HG03354 (cell line): Measurements from ENCODE around the gene DGCR6L.
"Not testable (repeated sequence)": the region's sequence is repeated elsewhere in the genome, so short reads cannot be mapped to it uniquely, and the experiment has no call there.

Experiments used
- ATAC-seq: cut with Tn5 transposase; IDR thresholded peaks from one replicate; pipeline ENCODE4 v1.9.1; 2021; ENCODE audit warnings: mild to moderate bottlenecking; ENCODE audit not compliant: unreplicated experiment, poor library complexity, severe bottlenecking

The DGCR6L gene

GRCh38 chr22:20280163-20280562, 39.7 kb downstream of the DGCR6L start:
- ATAC-seq = not testable (repeated sequence)

GRCh38 chr22:20279662-20280134, 40.2 kb downstream of the DGCR6L start:
- ATAC-seq = no peak

- not testable (repeated sequence) for ATAC-seq
These were observed 41.0 kb downstream of the DGCR6L start for GRCh38 chr22:20278726-20279490.

DNA sequence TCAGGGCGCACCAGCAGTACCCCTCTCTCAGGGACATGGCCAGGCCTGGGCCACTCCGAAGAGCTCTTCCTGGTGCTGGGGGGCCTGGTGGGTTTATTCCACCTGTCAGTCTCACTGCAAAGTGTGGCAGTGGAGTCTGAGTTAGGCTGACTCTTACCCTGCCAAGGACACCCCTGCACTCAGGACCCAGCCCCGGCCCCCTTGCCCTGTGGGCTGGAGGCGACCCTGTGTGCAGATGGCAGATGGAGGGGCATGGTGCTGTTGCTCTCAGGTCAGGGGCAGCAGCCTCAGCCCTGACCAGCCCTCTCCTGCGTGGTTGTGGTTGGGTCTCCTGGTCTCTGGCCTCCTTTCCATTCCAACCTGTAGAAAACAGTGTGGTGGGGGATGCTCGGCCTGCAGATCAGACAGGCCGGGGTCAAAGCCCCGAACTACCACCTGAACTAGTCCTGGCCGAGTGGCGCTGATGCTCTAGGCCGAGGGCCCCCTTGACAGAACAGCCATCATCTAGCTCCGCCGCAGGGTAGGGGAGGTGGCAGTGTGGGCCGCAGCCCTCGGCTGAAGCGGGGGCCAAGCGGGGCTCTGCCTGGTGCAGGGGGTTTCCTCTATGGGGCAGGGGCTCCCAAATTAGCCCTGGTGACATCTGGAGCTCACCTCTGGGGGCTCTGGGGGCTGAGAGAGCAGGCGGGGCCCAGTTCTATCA, 41.8 kb downstream of the DGCR6L start:
- not testable (repeated sequence) for ATAC-seq

DNA sequence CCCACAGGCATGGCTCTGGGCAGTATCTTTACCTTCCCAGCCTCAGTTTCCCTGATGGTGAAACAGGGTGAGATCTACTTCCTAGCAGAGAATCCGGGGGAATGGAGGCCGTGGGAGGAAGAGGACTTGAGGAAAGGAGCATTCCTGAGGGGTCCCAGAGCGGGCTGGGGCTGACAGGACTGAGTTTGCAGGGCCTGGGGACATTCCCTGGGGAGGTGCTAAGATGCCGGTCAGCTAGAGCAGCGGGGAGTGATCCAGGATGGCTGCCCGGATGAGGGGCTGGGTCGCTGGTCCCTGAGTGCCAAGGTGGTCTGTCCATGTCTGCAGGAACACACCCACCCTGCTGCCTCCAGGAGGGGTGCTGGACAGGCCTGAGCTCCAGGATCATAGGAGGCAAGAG, 43.4 kb downstream of the DGCR6L start:
- ATAC-seq = no peak

DNA sequence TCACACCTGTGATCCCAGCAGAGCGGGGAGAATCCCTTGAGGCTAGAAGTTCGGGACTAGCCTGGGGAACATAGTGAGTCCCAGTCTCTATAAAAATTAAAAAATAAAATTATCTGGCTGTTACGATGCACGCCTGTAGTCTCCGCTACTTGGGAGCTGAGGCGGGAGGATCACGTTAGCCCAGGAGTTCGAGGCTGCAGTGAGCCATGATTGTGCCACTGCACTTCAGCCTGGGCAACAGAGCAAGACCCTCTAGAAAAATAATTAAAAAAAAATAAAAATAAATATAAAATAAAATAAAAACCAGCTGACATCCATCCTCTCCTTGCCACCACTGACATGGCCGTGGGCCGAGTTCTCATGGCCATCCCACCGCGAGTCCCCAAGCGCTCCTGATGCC, 44.0 kb downstream of the DGCR6L start:
- ATAC-seq = no peak

- ATAC-seq = not testable (repeated sequence)
These were observed 44.5 kb downstream of the DGCR6L start for GRCh38 chr22:20275325-20275724.

DNA sequence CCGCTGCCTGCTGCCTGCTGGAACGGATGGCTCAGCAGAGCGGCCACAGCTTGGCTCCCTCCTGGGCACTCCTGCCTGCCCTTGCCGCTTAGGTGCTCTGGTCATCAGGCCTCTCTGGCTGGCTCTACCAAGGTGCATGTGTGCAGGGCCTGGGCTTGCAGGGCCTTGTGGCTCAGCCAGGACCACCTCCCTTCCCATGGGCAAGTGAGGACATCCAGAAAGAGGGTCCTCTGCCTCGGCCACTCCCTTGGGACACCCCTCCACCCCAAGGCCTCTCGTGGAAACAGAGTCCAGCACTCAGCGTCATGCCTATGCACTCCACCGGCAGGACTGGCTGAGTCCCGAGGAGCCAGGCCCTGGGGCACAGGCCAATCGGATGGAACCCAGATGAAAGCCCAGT, 45.5 kb downstream of the DGCR6L start:
- not testable (repeated sequence) for ATAC-seq

GRCh38 chr22:20273758-20274181, 46.1 kb downstream of the DGCR6L start:
- no peak for ATAC-seq

GRCh38 chr22:20272700-20273099, 47.2 kb downstream of the DGCR6L start:
- no peak for ATAC-seq

DNA sequence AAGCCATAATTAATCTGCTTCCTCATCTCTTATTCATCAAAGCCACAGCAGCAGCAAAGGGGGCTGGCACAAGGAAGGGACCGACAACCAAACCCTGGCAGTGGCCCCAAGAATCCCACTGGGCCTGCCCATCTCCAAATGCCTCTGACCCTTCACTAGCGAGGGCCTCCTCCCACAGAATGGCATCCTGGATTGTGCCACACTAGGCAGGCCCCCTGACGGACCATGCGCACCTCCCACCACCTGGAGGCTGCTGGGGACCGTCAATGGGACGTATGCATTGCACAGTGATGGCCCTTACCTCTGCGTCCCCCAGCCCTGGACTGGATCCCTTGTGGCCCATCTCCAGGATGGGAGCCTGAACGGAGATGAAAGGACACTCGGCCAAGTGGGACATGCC, 47.7 kb downstream of the DGCR6L start:
- ATAC-seq = no peak

DNA sequence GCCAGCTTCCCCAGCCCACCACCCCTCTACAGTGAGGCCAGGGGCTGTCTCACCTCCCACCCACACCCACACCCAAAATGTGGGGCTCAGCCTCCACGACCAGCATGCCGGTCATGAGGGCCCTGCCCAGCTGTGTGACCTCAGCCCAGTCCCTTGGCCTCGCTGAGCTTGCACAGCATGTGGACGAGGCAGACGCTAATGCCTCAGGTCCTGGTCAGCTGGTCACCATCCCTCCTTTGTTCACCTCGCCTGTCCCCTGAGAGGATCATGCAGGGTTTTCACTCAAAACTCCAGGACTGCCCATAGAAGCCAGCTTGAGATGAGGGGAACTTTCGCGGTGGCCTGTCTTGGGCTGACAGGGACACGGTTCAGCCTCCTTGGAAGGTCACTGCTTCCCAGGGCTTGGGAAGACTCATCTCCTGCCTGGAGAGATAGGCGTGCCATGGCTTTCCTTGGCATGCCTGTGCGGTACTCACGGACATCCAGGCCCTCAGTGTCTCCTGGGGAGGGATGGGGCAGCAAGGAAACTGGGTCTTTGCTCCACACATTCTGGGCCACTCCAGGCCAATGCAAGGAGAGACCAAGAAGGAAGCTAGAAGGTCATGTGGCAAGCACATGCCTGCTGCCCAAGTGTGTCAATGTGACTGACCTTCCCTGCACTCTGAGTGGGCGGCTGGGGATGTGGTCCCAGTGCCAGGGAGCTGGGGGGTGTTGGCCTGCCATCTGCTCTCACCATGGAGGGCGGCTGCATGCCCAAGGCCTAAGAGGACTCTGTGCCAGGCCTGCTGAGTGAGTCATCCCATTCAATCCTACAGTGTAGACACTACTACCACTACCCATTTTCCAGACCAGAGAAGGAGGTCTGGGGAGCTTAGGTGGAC, 48.5 kb downstream of the DGCR6L start:
- no peak for ATAC-seq

GRCh38 chr22:20270190-20271113, 49.4 kb downstream of the DGCR6L start:
- not testable (repeated sequence) for ATAC-seq

DNA sequence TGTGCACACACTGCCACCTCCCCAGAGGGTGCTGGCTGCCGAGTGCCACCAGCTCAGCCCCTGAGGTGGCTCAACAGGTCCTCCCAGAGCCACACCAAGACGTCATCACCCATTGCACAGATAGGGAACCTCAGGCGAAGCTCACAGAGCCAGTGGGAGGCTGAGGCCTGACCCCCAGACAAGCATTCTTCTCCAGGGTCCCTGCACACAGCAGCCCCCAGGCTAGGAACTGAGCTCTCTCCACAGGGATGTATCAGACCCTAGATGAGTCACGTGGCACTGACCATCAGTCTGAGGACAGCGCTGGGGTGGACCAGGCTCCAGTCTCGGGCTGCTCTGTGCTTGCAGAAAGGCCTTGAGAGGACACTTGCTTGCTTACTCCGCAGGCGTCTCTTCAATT, 50.2 kb downstream of the DGCR6L start:
- not testable (repeated sequence) for ATAC-seq

DNA sequence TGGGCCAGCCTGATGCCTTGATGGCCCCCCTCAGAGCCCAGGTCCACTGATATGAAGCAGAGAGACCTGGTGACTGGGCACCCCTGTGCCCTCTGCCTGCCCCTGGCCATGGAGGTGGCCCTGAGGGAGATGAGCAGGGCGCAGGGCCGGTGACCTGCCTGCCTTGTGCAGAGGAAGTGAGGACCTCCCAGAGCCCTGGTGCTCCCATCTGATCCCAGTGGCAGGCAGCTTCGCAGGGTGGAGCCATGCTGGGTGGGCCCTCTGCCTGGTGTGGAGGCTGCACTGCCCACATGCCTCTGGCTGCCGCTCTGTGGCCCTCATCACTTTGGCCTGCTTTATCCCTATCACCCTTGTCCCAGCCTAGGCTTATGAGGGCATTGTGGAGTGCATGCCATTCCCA, 50.7 kb downstream of the DGCR6L start:
- not testable (repeated sequence) for ATAC-seq

- no peak for ATAC-seq
These were observed 51.4 kb downstream of the DGCR6L start, which contains the start of gene RTN4R for GRCh38 chr22:20268279-20269012. Gene RTN4R (minus strand): TSS chr22:20268318. CDS start chr22:20268092, 226 bp downstream.

GRCh38 chr22:20267441-20268278, 52.2 kb downstream of the DGCR6L start:
- ATAC-seq = no peak
